Lower leg skin (tissue), 3 donors: ENCODE results near the gene GPR158.

Experiments used
- CTCF ChIP-seq, 3 donors: fragments of 450-650 bp; IDR thresholded peaks; one replicate each; pipeline ENCODE4 v1.5.1; 2016; ENCODE audit warnings: antibody characterized with exemption in 3 of 3, mild to moderate bottlenecking in 3 of 3, moderate library complexity in 2 of 3
- POLR2A ChIP-seq, 2 donors: fragments of 450-650 bp; IDR thresholded peaks; one replicate each; pipeline ENCODE4 v1.6.1; 2016 to 2017; ENCODE audit warnings: antibody characterized with exemption in 2 of 2, mild to moderate bottlenecking in 1 of 2, moderate library complexity in 1 of 2

GRCh38 chr10:25226775-25227682 lies 52.2 kb downstream of the GPR158 start:
- TF ChIP-seq CTCF (IDR thresholded peaks at IDR 0.05) (no peak), POLR2A (IDR thresholded peaks at IDR 0.05) (no peak)
